Sigmoid colon (tissue), 7 donors: ENCODE results near the gene HOXB2. TPM values are rescaled to one million over a fixed set of nuclear protein-coding genes. Genes with fewer than 3 reads are reported as not detected.
A peak's percentile ranks its signal among the peaks of the same experiment; 100 is the strongest.

ENCODE experiments used
- DNase-seq: peaks from one replicate; pipeline ENCODE4 v3.0.0-alpha.2; 2019
- H3K27ac ChIP-seq, 4 donors: fragments of 200-600 bp; sonication (generic); one replicate each; pipeline ENCODE4 v1.5.1; 2016 to 2019; ENCODE audit warnings: mild to moderate bottlenecking in 1 of 4
- H3K27me3 ChIP-seq, 3 donors: fragments of 200-600 bp; sonication (generic); one replicate each; pipeline ENCODE4 v1.5.1; 2019; ENCODE audit warnings: mild to moderate bottlenecking in 1 of 3
- H3K36me3 ChIP-seq, 4 donors: fragments of 200-600 bp; sonication (generic); one replicate each; pipeline ENCODE4 v1.5.1; 2016 to 2019
- H3K4me1 ChIP-seq, 4 donors: fragments of 200-600 bp; sonication (generic); one replicate each; pipeline ENCODE4 v1.5.1; 2017 to 2019
- H3K4me3 ChIP-seq, 4 donors: fragments of 200-600 bp; sonication (generic); one replicate each; pipeline ENCODE4 v1.5.1; 2017 to 2019; ENCODE audit warnings: mild to moderate bottlenecking in 2 of 4, moderate library complexity in 1 of 4
- H3K9me3 ChIP-seq, 4 donors: fragments of 200-600 bp in 3 of 4; sonication (generic) in 3 of 4; one replicate each; pipeline versions ENCODE4 v1.5.1 to v1.6.1; 2013 to 2019
- EP300 ChIP-seq, 4 donors: sonication (generic); formaldehyde crosslinking; IDR thresholded peaks; one replicate each; pipeline ENCODE4 v1.6.1; 2017; ENCODE audit warnings: antibody characterized with exemption in 4 of 4
- POLR2A ChIP-seq, 2 donors: fragments of 450-650 bp; IDR thresholded peaks; one replicate each; pipeline ENCODE4 v1.6.1; 2016; ENCODE audit warnings: antibody characterized with exemption in 2 of 2, mild to moderate bottlenecking in 2 of 2, moderate library complexity in 2 of 2
- POLR2AphosphoS5 ChIP-seq, 4 donors: sonication (generic); formaldehyde crosslinking; IDR thresholded peaks; one replicate each; pipeline ENCODE4 v1.6.1; 2017; ENCODE audit warnings: antibody characterized with exemption in 4 of 4
- WGBS, 2 donors: extraction: QIAGEN DNeasy Blood & Tissue Kit; methylation state at CpG; one replicate each; pipeline ENCODE4 v1.1.7; 2013; 5-methylcytosine and 5-hydroxymethylcytosine counted together
- intact Hi-C: fragments of 100-400 bp; cut with DNase I; formaldehyde crosslinking; loops from one replicate; pipeline ENCODE4 v1.15.1; 2023
- polyA plus RNA-seq, 3 donors: library from polyadenylated mRNA; stranded (reverse); fragments of 200-250 nt; gene quantifications; one replicate each; pipeline ENCODE4 v1.2.3, GENCODE V29; 2013
- total RNA-seq, 4 donors: library from RNA; depleted of rRNA; stranded (reverse); fragments of >200 nt; gene quantifications; one replicate each; pipeline ENCODE4 v1.1.0, GENCODE V29; 2016
- TF ChIP-seq, protein P1 (sequence below), 4 experiments: fragments of 450-650 bp in 3 of 4; fragments of 200-600 bp in 1 of 4; IDR thresholded peaks; one replicate each; pipeline ENCODE4 v1.5.1; 2016 to 2019; ENCODE audit warnings: antibody characterized with exemption in 4 of 4, mild to moderate bottlenecking in 3 of 4, moderate library complexity in 2 of 4
- donor health status: healthy with polysubstance abuse.
- donor health status: Bipolar disorder and iron deficiency.
- donor health status: healthy.

Gene HOXB2
- total and polyA plus RNA-seq, 7 donors = 1.6 to 86.1 (median 44.9) TPM

DNA sequence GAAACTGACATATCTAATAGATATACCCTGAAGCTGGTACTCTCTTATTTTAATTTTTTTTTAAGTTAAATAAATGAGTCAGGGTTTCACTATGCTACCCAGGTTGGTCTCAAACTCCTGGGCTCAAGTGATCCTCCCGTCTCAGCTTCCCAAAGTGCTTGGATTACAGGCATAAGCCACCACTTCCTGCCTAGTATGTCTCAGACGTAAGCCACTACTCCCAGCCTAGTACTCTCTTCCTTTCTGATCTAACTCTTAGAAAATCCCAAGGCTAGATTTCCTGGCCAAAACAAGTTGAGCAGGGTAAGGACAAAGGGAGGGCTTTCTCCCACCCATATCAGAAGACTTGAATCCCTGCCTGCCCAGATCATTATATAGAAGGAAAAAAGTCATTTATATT, 47.8 kb downstream of the HOXB2 start:
- TF ChIP-seq, protein P1, sequence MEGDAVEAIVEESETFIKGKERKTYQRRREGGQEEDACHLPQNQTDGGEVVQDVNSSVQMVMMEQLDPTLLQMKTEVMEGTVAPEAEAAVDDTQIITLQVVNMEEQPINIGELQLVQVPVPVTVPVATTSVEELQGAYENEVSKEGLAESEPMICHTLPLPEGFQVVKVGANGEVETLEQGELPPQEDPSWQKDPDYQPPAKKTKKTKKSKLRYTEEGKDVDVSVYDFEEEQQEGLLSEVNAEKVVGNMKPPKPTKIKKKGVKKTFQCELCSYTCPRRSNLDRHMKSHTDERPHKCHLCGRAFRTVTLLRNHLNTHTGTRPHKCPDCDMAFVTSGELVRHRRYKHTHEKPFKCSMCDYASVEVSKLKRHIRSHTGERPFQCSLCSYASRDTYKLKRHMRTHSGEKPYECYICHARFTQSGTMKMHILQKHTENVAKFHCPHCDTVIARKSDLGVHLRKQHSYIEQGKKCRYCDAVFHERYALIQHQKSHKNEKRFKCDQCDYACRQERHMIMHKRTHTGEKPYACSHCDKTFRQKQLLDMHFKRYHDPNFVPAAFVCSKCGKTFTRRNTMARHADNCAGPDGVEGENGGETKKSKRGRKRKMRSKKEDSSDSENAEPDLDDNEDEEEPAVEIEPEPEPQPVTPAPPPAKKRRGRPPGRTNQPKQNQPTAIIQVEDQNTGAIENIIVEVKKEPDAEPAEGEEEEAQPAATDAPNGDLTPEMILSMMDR (IDR thresholded peaks at IDR 0.05) = no peak
- TF ChIP-seq EP300 (IDR thresholded peaks at IDR 0.05) (no peak), POLR2A (IDR thresholded peaks at IDR 0.05) (no peak), POLR2AphosphoS5 (IDR thresholded peaks at IDR 0.05) (no peak)
- Histone ChIP-seq H3K27ac (peak overlapping the region in 1 of 4 donors; percentile 75), H3K27me3 (no peaks in the 10 kb centered on the region), H3K9me3 (no peaks in the 10 kb centered on the region), H3K4me3 (no peak overlapping the region), H3K36me3 (no peaks in the 10 kb centered on the region), H3K4me1 (peaks cover 0 to 44% (median 25%) of the 10 kb centered on the region in 4 donors)
- 54 to 71% methylated on average over 2 of the region's 2 CpGs for WGBS, 2 donors
- intact Hi-C loops = no loop called here
- DNase-seq = no peak

DNA sequence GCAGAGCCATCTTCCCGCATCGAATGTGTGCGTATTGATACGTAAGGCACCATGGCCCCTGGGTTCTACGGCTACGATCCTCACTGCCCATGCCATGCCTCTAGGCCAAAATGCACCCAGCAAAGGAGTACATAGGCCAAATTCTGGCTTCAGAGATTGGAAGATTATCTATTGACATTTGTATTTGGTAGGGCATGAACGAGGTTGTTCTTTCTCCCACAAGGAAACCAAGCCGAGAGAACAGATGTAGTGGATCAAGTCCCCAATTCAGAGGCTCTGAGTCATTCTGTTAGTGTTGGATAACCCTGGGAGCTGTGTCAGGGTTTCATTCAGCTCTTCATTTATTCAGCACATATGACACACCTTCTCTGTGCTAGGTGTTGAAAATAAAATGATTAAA, 50.6 kb downstream of the HOXB2 start:
- no peak for DNase-seq

More for the DNA sequence above, 50.6 kb downstream of the HOXB2 start:
- 85 to 88% methylated on average over 8 of the region's 8 CpGs for WGBS, 2 donors
- H3K36me3 ChIP-seq = no peaks in the 10 kb centered on the region
- no peaks in the 10 kb centered on the region for H3K27me3 ChIP-seq
- TF ChIP-seq, protein P1 (IDR thresholded peaks at IDR 0.05) = no peak
- no peak for TF ChIP-seq POLR2A (IDR thresholded peaks at IDR 0.05)
- TF ChIP-seq EP300 (IDR thresholded peaks at IDR 0.05) = no peak
- no peak for TF ChIP-seq POLR2AphosphoS5 (IDR thresholded peaks at IDR 0.05)
- no peak overlapping the region for H3K4me3 ChIP-seq
- H3K4me1 ChIP-seq = peaks cover 0 to 37% (median 22%) of the 10 kb centered on the region in 4 donors
- H3K27ac ChIP-seq = peak overlapping the region in 1 of 4 donors; percentile 7
- no peaks in the 10 kb centered on the region for H3K9me3 ChIP-seq
- intact Hi-C loops = loop anchor here (2.0 to 5.0 kb wide), 2 partner anchors 46 to 147 kb away; no protein-coding TSS in a partner anchor

Other genes with a start within 250 kb of the HOXB2 start
- gene SKAP1, start 114.9 kb downstream of the HOXB2 start, total RNA-seq = 1 to 10 TPM in 1 of 4 donors, under 1 TPM in 2, not detected in 1; 0.36 to 1.2 (median 0.41) TPM
- 10 to 100 TPM in 1 of 3 donors, 1 to 10 TPM in 2; 1.6 to 10.3 (median 1.8) TPM for gene SKAP1, start 114.9 kb downstream of the HOXB2 start, polyA plus RNA-seq
- under 1 TPM in 1 of 4 donors, not detected in 3; 0.27 TPM for gene HOXB1, start 14.1 kb downstream of the HOXB2 start, total RNA-seq
- under 1 TPM in 2 of 3 donors, not detected in 1; 0.60 to 0.92 TPM for gene HOXB1, start 14.1 kb downstream of the HOXB2 start, polyA plus RNA-seq
- gene HOXB4, start 33.2 kb upstream of the HOXB2 start, total RNA-seq = 1 to 10 TPM; 4.6 to 8.3 (median 5.4) TPM
- gene HOXB4, start 33.2 kb upstream of the HOXB2 start, polyA plus RNA-seq = 1 to 10 TPM in 2 of 3 donors, under 1 TPM in 1; 0.23 to 2.7 (median 1.2) TPM
- gene HOXB3, start 45.1 kb upstream of the HOXB2 start, total RNA-seq = 10 to 100 TPM; 25.3 to 64.3 (median 30.1) TPM
- 10 to 100 TPM in 2 of 3 donors, 1 to 10 TPM in 1; 6.2 to 16.7 (median 10.2) TPM for gene HOXB3, start 45.1 kb upstream of the HOXB2 start, polyA plus RNA-seq
- 1 to 10 TPM; 1.5 to 2.5 (median 2.1) TPM for gene HOXB5, start 48.7 kb upstream of the HOXB2 start, total RNA-seq
- gene HOXB5, start 48.7 kb upstream of the HOXB2 start, polyA plus RNA-seq = 10 to 100 TPM in 1 of 3 donors, 1 to 10 TPM in 2; 3.2 to 13.9 (median 4.2) TPM
- 10 to 100 TPM in 3 of 4 donors, 1 to 10 TPM in 1; 6.7 to 10.5 (median 10.3) TPM for gene HOXB6, start 59.9 kb upstream of the HOXB2 start, total RNA-seq
- gene HOXB6, start 59.9 kb upstream of the HOXB2 start, polyA plus RNA-seq = 10 to 100 TPM in 2 of 3 donors, 1 to 10 TPM in 1; 6.0 to 28.5 (median 10.2) TPM
- 1 to 10 TPM; 1.1 to 6.6 (median 3.4) TPM for gene HOXB7, start 65.9 kb upstream of the HOXB2 start, total RNA-seq
- 10 to 100 TPM; 21.3 to 67.3 (median 43.0) TPM for gene HOXB7, start 65.9 kb upstream of the HOXB2 start, polyA plus RNA-seq
- gene HOXB8, start 70.2 kb upstream of the HOXB2 start, total RNA-seq = under 1 TPM in 1 of 4 donors, not detected in 3; 0.68 TPM
- 1 to 10 TPM; 2.1 to 3.4 (median 2.4) TPM for gene HOXB8, start 70.2 kb upstream of the HOXB2 start, polyA plus RNA-seq
- gene HOXB9, start 81.2 kb upstream of the HOXB2 start, total RNA-seq = under 1 TPM in 1 of 4 donors, not detected in 3; 0.28 TPM
- gene HOXB9, start 81.2 kb upstream of the HOXB2 start, polyA plus RNA-seq = 10 to 100 TPM; 16.2 to 52.1 (median 19.9) TPM
- 10 to 100 TPM in 1 of 4 donors, 1 to 10 TPM in 1, not detected in 2; 9.1 to 13.5 TPM for gene PRAC1, start 177.4 kb upstream of the HOXB2 start, total RNA-seq
- gene PRAC1, start 177.4 kb upstream of the HOXB2 start, polyA plus RNA-seq = 100 to 1,000 TPM; 388 to 572 (median 408) TPM
- 1 to 10 TPM in 1 of 4 donors, not detected in 3; 2.1 TPM for gene PRAC2, start 178.1 kb upstream of the HOXB2 start, total RNA-seq
- gene PRAC2, start 178.1 kb upstream of the HOXB2 start, polyA plus RNA-seq = 10 to 100 TPM in 2 of 3 donors, 1 to 10 TPM in 1; 7.2 to 20.3 (median 17.5) TPM
- 1 to 10 TPM in 2 of 4 donors, under 1 TPM in 2; 0.36 to 1.5 (median 1.0) TPM for gene HOXB13, start 183.6 kb upstream of the HOXB2 start, total RNA-seq
- gene HOXB13, start 183.6 kb upstream of the HOXB2 start, polyA plus RNA-seq = 10 to 100 TPM; 19.4 to 49.2 (median 26.4) TPM